ENCODE measurements around the gene CALR3. TPM values are rescaled to one million over a fixed set of nuclear protein-coding genes. Genes with fewer than 3 reads are reported as not detected.

CALR3 gene
- total RNA-seq, 1 experiment from 2014 or later = not detected

DNA sequence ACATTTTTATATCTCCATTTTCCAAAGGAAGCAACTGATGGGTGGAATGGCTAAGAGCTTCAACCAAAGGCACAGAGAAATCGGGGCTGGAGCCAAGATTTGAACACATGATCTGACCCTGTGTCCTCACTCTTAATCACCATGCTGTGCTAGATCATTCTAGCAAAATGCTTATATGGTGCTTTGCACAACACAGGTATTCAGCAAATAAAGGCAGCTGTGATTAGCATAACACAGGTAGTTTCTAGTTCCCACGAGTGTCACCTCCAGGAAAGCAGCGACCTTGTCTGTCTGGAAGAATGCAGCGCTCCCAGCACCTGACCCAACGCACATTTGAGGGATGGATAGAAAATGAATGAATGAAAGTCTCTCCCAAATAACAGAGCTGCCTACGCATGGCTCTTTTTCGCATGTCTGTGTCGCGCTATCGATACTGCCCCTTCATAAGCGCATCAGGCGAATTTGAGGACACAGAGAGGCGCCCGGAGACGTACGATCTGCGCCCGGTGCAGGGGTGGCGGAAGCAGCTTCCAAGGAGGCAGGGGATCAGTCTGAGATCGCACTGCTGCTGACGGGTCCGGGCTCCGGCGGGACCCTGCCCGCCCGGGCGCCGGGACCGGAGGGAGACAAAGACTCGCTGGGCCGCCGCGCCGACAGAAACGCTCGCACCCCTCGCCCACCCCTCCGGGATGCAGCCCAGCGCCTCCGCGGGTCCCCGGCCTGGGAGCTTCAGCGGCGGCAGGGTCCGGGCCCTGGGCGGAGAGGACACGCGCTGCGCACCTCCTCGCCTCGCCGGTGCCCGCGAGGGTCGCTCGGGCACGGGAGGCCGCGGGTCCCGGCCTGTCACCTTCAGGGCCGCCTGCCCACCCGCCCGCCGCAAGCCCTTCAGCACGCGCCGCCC is 24.8 kb downstream of the CALR3 start:
- Histone ChIP-seq H3K4me3 (ENCODE audit: low read depth in 2 of 2, low read length in 2 of 2) (peak overlapping the region; percentile 72 to 80), H3K9me3 (ENCODE audit: control insufficient read depth, insufficient read depth, low read depth, low read length) (no peaks in the 10 kb centered on the region), H3K27me3 (ENCODE audit: control insufficient read depth, insufficient read depth, low read length) (no peaks in the 10 kb centered on the region), H3K27ac (ENCODE audit: low read length) (peak overlapping the region; percentile 69), H3K4me1 (ENCODE audit: control insufficient read depth, insufficient read depth, low read length) (peaks cover 10% of the 10 kb centered on the region), H3K36me3 (ENCODE audit: control insufficient read depth, insufficient read depth, low read length) (peaks cover 2% of the 10 kb centered on the region; the same call in 1 of the 2 replicates)
- TF ChIP-seq SIN3A (IDR thresholded peaks at IDR 0.05; ENCODE audit: borderline replicate concordance, insufficient read depth, low read depth, low read length) (no peak), POLR2AphosphoS5 (IDR thresholded peaks at IDR 0.05; ENCODE audit: low read depth, low read length) (no peak), TCF7L2 (IDR thresholded peaks at IDR 0.05; ENCODE audit: low read depth, low read length) (no peak)
- TF ChIP-seq, protein P1, sequence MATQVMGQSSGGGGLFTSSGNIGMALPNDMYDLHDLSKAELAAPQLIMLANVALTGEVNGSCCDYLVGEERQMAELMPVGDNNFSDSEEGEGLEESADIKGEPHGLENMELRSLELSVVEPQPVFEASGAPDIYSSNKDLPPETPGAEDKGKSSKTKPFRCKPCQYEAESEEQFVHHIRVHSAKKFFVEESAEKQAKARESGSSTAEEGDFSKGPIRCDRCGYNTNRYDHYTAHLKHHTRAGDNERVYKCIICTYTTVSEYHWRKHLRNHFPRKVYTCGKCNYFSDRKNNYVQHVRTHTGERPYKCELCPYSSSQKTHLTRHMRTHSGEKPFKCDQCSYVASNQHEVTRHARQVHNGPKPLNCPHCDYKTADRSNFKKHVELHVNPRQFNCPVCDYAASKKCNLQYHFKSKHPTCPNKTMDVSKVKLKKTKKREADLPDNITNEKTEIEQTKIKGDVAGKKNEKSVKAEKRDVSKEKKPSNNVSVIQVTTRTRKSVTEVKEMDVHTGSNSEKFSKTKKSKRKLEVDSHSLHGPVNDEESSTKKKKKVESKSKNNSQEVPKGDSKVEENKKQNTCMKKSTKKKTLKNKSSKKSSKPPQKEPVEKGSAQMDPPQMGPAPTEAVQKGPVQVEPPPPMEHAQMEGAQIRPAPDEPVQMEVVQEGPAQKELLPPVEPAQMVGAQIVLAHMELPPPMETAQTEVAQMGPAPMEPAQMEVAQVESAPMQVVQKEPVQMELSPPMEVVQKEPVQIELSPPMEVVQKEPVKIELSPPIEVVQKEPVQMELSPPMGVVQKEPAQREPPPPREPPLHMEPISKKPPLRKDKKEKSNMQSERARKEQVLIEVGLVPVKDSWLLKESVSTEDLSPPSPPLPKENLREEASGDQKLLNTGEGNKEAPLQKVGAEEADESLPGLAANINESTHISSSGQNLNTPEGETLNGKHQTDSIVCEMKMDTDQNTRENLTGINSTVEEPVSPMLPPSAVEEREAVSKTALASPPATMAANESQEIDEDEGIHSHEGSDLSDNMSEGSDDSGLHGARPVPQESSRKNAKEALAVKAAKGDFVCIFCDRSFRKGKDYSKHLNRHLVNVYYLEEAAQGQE (IDR thresholded peaks at IDR 0.05; ENCODE audit: insufficient read depth in 1 of 2, low read depth in 2 of 2, low read length in 1 of 2) = no peak
- TF ChIP-seq, protein P2, sequence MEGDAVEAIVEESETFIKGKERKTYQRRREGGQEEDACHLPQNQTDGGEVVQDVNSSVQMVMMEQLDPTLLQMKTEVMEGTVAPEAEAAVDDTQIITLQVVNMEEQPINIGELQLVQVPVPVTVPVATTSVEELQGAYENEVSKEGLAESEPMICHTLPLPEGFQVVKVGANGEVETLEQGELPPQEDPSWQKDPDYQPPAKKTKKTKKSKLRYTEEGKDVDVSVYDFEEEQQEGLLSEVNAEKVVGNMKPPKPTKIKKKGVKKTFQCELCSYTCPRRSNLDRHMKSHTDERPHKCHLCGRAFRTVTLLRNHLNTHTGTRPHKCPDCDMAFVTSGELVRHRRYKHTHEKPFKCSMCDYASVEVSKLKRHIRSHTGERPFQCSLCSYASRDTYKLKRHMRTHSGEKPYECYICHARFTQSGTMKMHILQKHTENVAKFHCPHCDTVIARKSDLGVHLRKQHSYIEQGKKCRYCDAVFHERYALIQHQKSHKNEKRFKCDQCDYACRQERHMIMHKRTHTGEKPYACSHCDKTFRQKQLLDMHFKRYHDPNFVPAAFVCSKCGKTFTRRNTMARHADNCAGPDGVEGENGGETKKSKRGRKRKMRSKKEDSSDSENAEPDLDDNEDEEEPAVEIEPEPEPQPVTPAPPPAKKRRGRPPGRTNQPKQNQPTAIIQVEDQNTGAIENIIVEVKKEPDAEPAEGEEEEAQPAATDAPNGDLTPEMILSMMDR (IDR thresholded peaks at IDR 0.05) = no peak
- TSS peak; percentile 77 for BruUV-seq (replicated peaks)
- DNase-seq (ENCODE audit: low read depth, low spot score) = no peak
- intact Hi-C loops (cut with micrococcal nuclease; ENCODE audit: unreplicated experiment) (no loop called here), in situ Hi-C loops (cut with HindIII; ENCODE audit: low pct_unique_long_range_greater_than_20kb, low sequenced_read_pairs) (no loop called here)
- ATAC-seq = peak; percentile 43
- ChIA-PET CTCF (no interaction called here), POLR2A (interaction anchor here (0.6 kb wide), 1 partner anchor 333 kb away, joined by 7 read pairs; no protein-coding TSS in a partner anchor)

DNA sequence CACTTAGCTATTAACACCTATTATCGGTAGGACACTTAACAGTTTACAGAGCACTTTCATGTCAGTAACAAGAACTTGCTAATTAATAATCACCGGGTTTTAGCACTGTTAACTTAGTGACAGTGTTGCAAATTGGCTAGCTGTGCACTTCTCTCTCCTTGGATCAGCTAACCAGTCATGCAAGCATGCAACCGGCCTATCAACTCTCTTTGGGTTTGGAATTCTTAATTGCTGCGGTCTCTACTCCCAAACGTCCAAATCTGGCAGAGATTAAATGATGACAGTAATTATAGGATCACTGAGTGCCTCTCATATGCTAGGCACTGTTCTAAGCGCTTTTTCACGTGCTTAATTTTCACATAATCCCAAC is 25.4 kb downstream of the CALR3 start:
- H3K27ac ChIP-seq (ENCODE audit: low read length) = peak overlapping the region; percentile 69
- in situ Hi-C loops (cut with HindIII; ENCODE audit: low pct_unique_long_range_greater_than_20kb, low sequenced_read_pairs) = no loop called here
- CTCF ChIA-PET = no interaction called here

More for the DNA sequence above, 25.4 kb downstream of the CALR3 start:
- Histone ChIP-seq H3K36me3 (ENCODE audit: control insufficient read depth, insufficient read depth, low read length) (peaks cover 2% of the 10 kb centered on the region; the same call in 1 of the 2 replicates), H3K4me3 (ENCODE audit: low read depth in 2 of 2, low read length in 2 of 2) (peak overlapping the region; percentile 72 to 80), H3K9me3 (ENCODE audit: control insufficient read depth, insufficient read depth, low read depth, low read length) (no peaks in the 10 kb centered on the region), H3K4me1 (ENCODE audit: control insufficient read depth, insufficient read depth, low read length) (peaks cover 10% of the 10 kb centered on the region), H3K27me3 (ENCODE audit: control insufficient read depth, insufficient read depth, low read length) (no peaks in the 10 kb centered on the region)
- no TSS peak for BruUV-seq (replicated peaks)
- no peak for DNase-seq (ENCODE audit: low read depth, low spot score)
- ATAC-seq = no peak
- POLR2A ChIA-PET = interaction anchor here (0.6 kb wide), 1 partner anchor 333 kb away, joined by 7 read pairs; no protein-coding TSS in a partner anchor
- intact Hi-C loops (cut with micrococcal nuclease; ENCODE audit: unreplicated experiment) = no loop called here
- TF ChIP-seq, protein P1 (IDR thresholded peaks at IDR 0.05; ENCODE audit: insufficient read depth in 1 of 2, low read depth in 2 of 2, low read length in 1 of 2) = no peak
- no peak for TF ChIP-seq TCF7L2 (IDR thresholded peaks at IDR 0.05; ENCODE audit: low read depth, low read length)
- TF ChIP-seq, protein P2 (IDR thresholded peaks at IDR 0.05) = no peak
- TF ChIP-seq SIN3A (IDR thresholded peaks at IDR 0.05; ENCODE audit: borderline replicate concordance, insufficient read depth, low read depth, low read length) = no peak
- no peak for TF ChIP-seq POLR2AphosphoS5 (IDR thresholded peaks at IDR 0.05; ENCODE audit: low read depth, low read length)

Data from Panc1 (cell line).